ENCODE measurements around the gene SPNS2. TPM values are rescaled to one million over a fixed set of nuclear protein-coding genes. Genes with fewer than 3 reads are reported as not detected.

SPNS2 gene
- total RNA-seq, 8 experiments from 2014 or later = 2.2 to 25.6 (median 11.6) TPM

- no peak overlapping the region for H3K27ac ChIP-seq
- ATAC-seq (replicated peaks in 6 of 8) = no peak
- no peaks in the 10 kb centered on the region for H3K4me1 ChIP-seq (replicated peaks in 1 of 2)
- no peak overlapping the region for H3K4me3 ChIP-seq
- in situ Hi-C loops (cut with MboI; ENCODE audit: low pct_unique_long_range_greater_than_20kb in 2 of 9, low sequenced_read_pairs in 9 of 9, unreplicated experiment in 9 of 9) = no loop called here
- WGBS, 10 experiments = 81 to 100% (median 90%) methylated on average over 1 to 8 of the region's 14 CpGs; no CpG with 5 or more reads in 3 of the 10 experiments
Measured at GRCh38 chr17:4542003-4542725, 43.5 kb downstream of the SPNS2 start.

- no peaks in the 10 kb centered on the region for H3K4me1 ChIP-seq (replicated peaks in 1 of 2)
- no peak for ATAC-seq (replicated peaks in 6 of 8)
- H3K4me3 ChIP-seq = no peak overlapping the region
- WGBS, 10 experiments = 67 to 100% (median 92%) methylated on average over 1 to 2 of the region's 19 CpGs; no CpG with 5 or more reads in 6 of the 10 experiments
- in situ Hi-C loops (cut with MboI; ENCODE audit: low pct_unique_long_range_greater_than_20kb in 2 of 9, low sequenced_read_pairs in 9 of 9, unreplicated experiment in 9 of 9) = no loop called here
- no peak overlapping the region for H3K27ac ChIP-seq
Measured at GRCh38 chr17:4542726-4543191, 44.1 kb downstream of the SPNS2 start.

GRCh38 chr17:4543557-4544026 is 44.9 kb downstream of the SPNS2 start:
- Histone ChIP-seq H3K4me1 (replicated peaks in 1 of 2) (no peaks in the 10 kb centered on the region), H3K4me3 (no peak overlapping the region), H3K27ac (no peak overlapping the region)
- ATAC-seq (replicated peaks in 6 of 8) = no peak
- in situ Hi-C loops (cut with MboI; ENCODE audit: low pct_unique_long_range_greater_than_20kb in 2 of 9, low sequenced_read_pairs in 9 of 9, unreplicated experiment in 9 of 9) = no loop called here
- 100% methylated on average over 1 of the region's 19 CpGs; no CpG with 5 or more reads in 9 of the 10 experiments for WGBS, 10 experiments

GRCh38 chr17:4544135-4544950 is 45.7 kb downstream of the SPNS2 start:
- H3K4me3 ChIP-seq = no peak overlapping the region
- H3K27ac ChIP-seq = no peak overlapping the region
- no peaks in the 10 kb centered on the region for H3K4me1 ChIP-seq (replicated peaks in 1 of 2)
- in situ Hi-C loops (cut with MboI; ENCODE audit: low pct_unique_long_range_greater_than_20kb in 2 of 9, low sequenced_read_pairs in 9 of 9, unreplicated experiment in 9 of 9) = no loop called here
- no peak for ATAC-seq (replicated peaks in 6 of 8)
- 96 to 100% (median 100%) methylated on average over 1 to 4 of the region's 37 CpGs; no CpG with 5 or more reads in 7 of the 10 experiments for WGBS, 10 experiments

GRCh38 chr17:4544951-4545216 is 46.2 kb downstream of the SPNS2 start:
- in situ Hi-C loops (cut with MboI; ENCODE audit: low pct_unique_long_range_greater_than_20kb in 2 of 9, low sequenced_read_pairs in 9 of 9, unreplicated experiment in 9 of 9) = no loop called here
- H3K4me3 ChIP-seq = no peak overlapping the region

GRCh38 chr17:4545217-4545951 is 46.7 kb downstream of the SPNS2 start:
- Histone ChIP-seq H3K27ac (no peak overlapping the region), H3K4me1 (replicated peaks in 1 of 2) (no peaks in the 10 kb centered on the region), H3K4me3 (no peak overlapping the region)
- 53% methylated on average over 3 of the region's 32 CpGs; no CpG with 5 or more reads in 9 of the 10 experiments for WGBS, 10 experiments
- in situ Hi-C loops (cut with MboI; ENCODE audit: low pct_unique_long_range_greater_than_20kb in 2 of 9, low sequenced_read_pairs in 9 of 9, unreplicated experiment in 9 of 9) = no loop called here
- no peak for ATAC-seq (replicated peaks in 6 of 8)

More at GRCh38 chr17:4544951-4545216, 46.2 kb downstream of the SPNS2 start:
- H3K27ac ChIP-seq = no peak overlapping the region
- no CpG with 5 or more reads among the region's 18 CpGs for WGBS, 10 experiments
- ATAC-seq (replicated peaks in 6 of 8) = no peak
- H3K4me1 ChIP-seq (replicated peaks in 1 of 2) = no peaks in the 10 kb centered on the region

GRCh38 chr17:4547118-4547906 is 48.6 kb downstream of the SPNS2 start:
- in situ Hi-C loops (cut with MboI; ENCODE audit: low pct_unique_long_range_greater_than_20kb in 2 of 9, low sequenced_read_pairs in 9 of 9, unreplicated experiment in 9 of 9) = no loop called here
- no peak for ATAC-seq (replicated peaks in 6 of 8)
- WGBS, 10 experiments = 80 to 100% (median 90%) methylated on average over 1 to 12 of the region's 17 CpGs; no CpG with 5 or more reads in 3 of the 10 experiments
- Histone ChIP-seq H3K27ac (no peak overlapping the region), H3K4me3 (no peak overlapping the region), H3K4me1 (replicated peaks in 1 of 2) (no peaks in the 10 kb centered on the region)

- WGBS, 10 experiments = 89 to 100% methylated on average over 3 to 5 of the region's 18 CpGs; no CpG with 5 or more reads in 8 of the 10 experiments
- in situ Hi-C loops (cut with MboI; ENCODE audit: low pct_unique_long_range_greater_than_20kb in 2 of 9, low sequenced_read_pairs in 9 of 9, unreplicated experiment in 9 of 9) = no loop called here
- ATAC-seq (replicated peaks in 6 of 8) = peak in 1 of 8 experiments; percentile 15
Measured at GRCh38 chr17:4548061-4548461, 49.4 kb downstream of the SPNS2 start.

GRCh38 chr17:4548721-4549531 is 50.2 kb downstream of the SPNS2 start:
- no peak for ATAC-seq (replicated peaks in 6 of 8)
- 91 to 100% (median 91%) methylated on average over 1 to 12 of the region's 24 CpGs; no CpG with 5 or more reads in 7 of the 10 experiments for WGBS, 10 experiments
- H3K27ac ChIP-seq = no peak overlapping the region
- no peak overlapping the region for H3K4me3 ChIP-seq
- in situ Hi-C loops (cut with MboI; ENCODE audit: low pct_unique_long_range_greater_than_20kb in 2 of 9, low sequenced_read_pairs in 9 of 9, unreplicated experiment in 9 of 9) = no loop called here
- peaks cover 0 to 3% of the 10 kb centered on the region in 2 donors for H3K4me1 ChIP-seq (replicated peaks in 1 of 2)

More at GRCh38 chr17:4548061-4548461, 49.4 kb downstream of the SPNS2 start:
- Histone ChIP-seq H3K27ac (no peak overlapping the region), H3K4me1 (replicated peaks in 1 of 2) (no peaks in the 10 kb centered on the region), H3K4me3 (no peak overlapping the region)

GRCh38 chr17:4549781-4550533 is 51.3 kb downstream of the SPNS2 start:
- Histone ChIP-seq H3K27ac (no peak overlapping the region), H3K4me1 (replicated peaks in 1 of 2) (peaks cover 3 to 5% of the 10 kb centered on the region in 2 donors), H3K4me3 (no peak overlapping the region)
- in situ Hi-C loops (cut with MboI; ENCODE audit: low pct_unique_long_range_greater_than_20kb in 2 of 9, low sequenced_read_pairs in 9 of 9, unreplicated experiment in 9 of 9) = no loop called here
- ATAC-seq (replicated peaks in 6 of 8) = no peak
- WGBS, 10 experiments = 78 to 100% (median 95%) methylated on average over 1 to 8 of the region's 25 CpGs; no CpG with 5 or more reads in 1 of the 10 experiments

GRCh38 chr17:4550534-4551039 is 51.9 kb downstream of the SPNS2 start:
- in situ Hi-C loops (cut with MboI; ENCODE audit: low pct_unique_long_range_greater_than_20kb in 2 of 9, low sequenced_read_pairs in 9 of 9, unreplicated experiment in 9 of 9) = no loop called here
- ATAC-seq (replicated peaks in 6 of 8) = no peak
- Histone ChIP-seq H3K4me1 (replicated peaks in 1 of 2) (peaks cover 3 to 5% of the 10 kb centered on the region in 2 donors), H3K27ac (no peak overlapping the region), H3K4me3 (no peak overlapping the region)
- 90 to 100% (median 100%) methylated on average over 1 to 11 of the region's 16 CpGs; no CpG with 5 or more reads in 3 of the 10 experiments for WGBS, 10 experiments

All from motor neuron (in vitro differentiated cells).